HepG2 (cell line): Measurements from ENCODE around the gene ABCD1. TPM values are rescaled to one million over a fixed set of nuclear protein-coding genes. Genes with fewer than 3 reads are reported as not detected.

Experiments used
- AFF4 ChIP-seq: sonication (generic); formaldehyde crosslinking; IDR thresholded peaks from 2 replicates; pipeline ENCODE4 v1.4.0; 2020; ENCODE audit warnings: missing genetic modification reagents
- AHR ChIP-seq: IDR thresholded peaks from 2 replicates; pipeline ENCODE4 v1.6.1; 2018; ENCODE audit warnings: missing genetic modification reagents, missing compliant biosample characterization
- ARNT2 ChIP-seq: sonication (generic); formaldehyde crosslinking; IDR thresholded peaks from 2 replicates; pipeline ENCODE4 v1.8.0; 2022; ENCODE audit warnings: mild to moderate bottlenecking, low read depth, missing genetic modification reagents, moderate library complexity
- ATF3 ChIP-seq: sonication (generic); formaldehyde crosslinking; IDR thresholded peaks from 2 replicates; pipeline ENCODE4 v1.4.0; 2020; ENCODE audit warnings: missing genetic modification reagents
- BHLHE40 ChIP-seq: IDR thresholded peaks from 2 replicates; pipeline ENCODE4 v1.6.1; 2011; ENCODE audit warnings: low read length, improper control_type of control experiment
- CBFB ChIP-seq: sonication (generic); formaldehyde crosslinking; IDR thresholded peaks from 2 replicates; pipeline ENCODE4 v1.4.0; 2020; ENCODE audit warnings: missing genetic modification reagents
- FOXC1 ChIP-seq: sonication (generic); formaldehyde crosslinking; IDR thresholded peaks from 2 replicates; pipeline ENCODE4 v1.8.0; 2022; ENCODE audit warnings: mild to moderate bottlenecking, missing genetic modification reagents, borderline replicate concordance
- GPBP1L1 ChIP-seq: sonication (generic); formaldehyde crosslinking; IDR thresholded peaks from 2 replicates; pipeline ENCODE4 v1.5.0; 2020; ENCODE audit warnings: mild to moderate bottlenecking, missing genetic modification reagents
- KDM3A ChIP-seq: IDR thresholded peaks from 2 replicates; pipeline ENCODE4 v1.6.1; 2018; ENCODE audit warnings: low read depth, missing compliant biosample characterization
- PHF21A ChIP-seq: sonication (generic); formaldehyde crosslinking; IDR thresholded peaks from 2 replicates; pipeline ENCODE4 v1.5.0; 2020; ENCODE audit warnings: mild to moderate bottlenecking, missing genetic modification reagents
- PLRG1 ChIP-seq: fragments of 450-650 bp; conservative IDR thresholded peaks from 2 replicates; pipeline ENCODE4 v1.6.1; 2016
- PRDM15 ChIP-seq: sonication (generic); formaldehyde crosslinking; IDR thresholded peaks from 2 replicates; pipeline ENCODE4 v1.4.0; 2020; ENCODE audit warnings: missing genetic modification reagents
- SMC3 ChIP-seq: IDR thresholded peaks from 2 replicates; pipeline ENCODE4 v1.6.1; 2011; ENCODE audit warnings: low read length, improper control_type of control experiment
- SRSF4 ChIP-seq: fragments of 200-400 bp; formaldehyde crosslinking; IDR thresholded peaks from one replicate; pipeline ENCODE4 v1.6.1; 2018; ENCODE audit warnings: mild to moderate bottlenecking, low read depth, low read length, moderate library complexity; ENCODE audit not compliant: poor library complexity, severe bottlenecking
- TP53 ChIP-seq: sonication (generic); formaldehyde crosslinking; conservative IDR thresholded peaks from 2 replicates; pipeline ENCODE4 v1.4.0; 2020; ENCODE audit warnings: missing genetic modification reagents
- ZFP37 ChIP-seq: sonication (generic); formaldehyde crosslinking; IDR thresholded peaks from 2 replicates; pipeline ENCODE4 v1.4.0; 2020; ENCODE audit warnings: missing genetic modification reagents, borderline replicate concordance
- ZNF24 ChIP-seq: fragments of 450-650 bp; IDR thresholded peaks from 2 replicates; pipeline ENCODE4 v1.6.1; 2017; ENCODE audit warnings: antibody characterized with exemption, mild to moderate bottlenecking
- ZNF556 ChIP-seq: sonication (generic); formaldehyde crosslinking; IDR thresholded peaks from 2 replicates; pipeline ENCODE4 v1.4.0; 2020; ENCODE audit warnings: mild to moderate bottlenecking, missing genetic modification reagents, borderline replicate concordance
- ZNF7 ChIP-seq: IDR thresholded peaks from 2 replicates; pipeline ENCODE4 v1.6.1; 2016; ENCODE audit warnings: missing biosample characterization, missing genetic modification reagents
- polyA plus RNA-seq, 8 experiments: library from polyadenylated mRNA; depleted of rRNA in 3 of 8; stranded (reverse) in 7 of 8; unstranded in 1 of 8; fragments of >200 nt; fragmentation: Illumina TruSeq in 4 of 8; extraction: Trizol in 4 of 8; gene quantifications; 2 replicates each; pipeline versions ENCODE4 v1.2.1 to v1.2.3, GENCODE V29; 2011 to 2016; ENCODE audit warnings: low read depth in 4 of 8, missing spikeins in 1 of 8, mixed read lengths in 1 of 8; ENCODE audit not compliant: insufficient read depth in 1 of 8
- total RNA-seq, 5 experiments: library from RNA; depleted of rRNA; stranded (reverse); fragments of >200 nt; fragmentation: Illumina TruSeq; extraction: Trizol; gene quantifications; 2 replicates each; pipeline ENCODE4 v1.2.3, GENCODE V29; 2016; ENCODE audit warnings: low read depth in 1 of 5

Gene ABCD1
- total and polyA plus RNA-seq, 2 of the 13 experiments (the other 11 are each of a cell fraction or from before 2014, with no cell fraction given): 11.4 to 15.9 TPM

- peak; percentile 66; the same call in 1 of the 2 replicates for TF ChIP-seq FOXC1 (CRISPR knock-in tag)
- TF ChIP-seq ZFP37: no peak
- peak; percentile 88 for TF ChIP-seq PHF21A (CRISPR knock-in tag)
- TF ChIP-seq BHLHE40: peak; percentile 1; the same call in 1 of the 2 replicates
- no peak for TF ChIP-seq ZNF7 (CRISPR knock-in tag)
- TF ChIP-seq CBFB (CRISPR knock-in tag): peak; percentile 62; the same call in 1 of the 2 replicates
- TF ChIP-seq ZNF556 (CRISPR knock-in tag): no peak
- TF ChIP-seq PLRG1: no peak
- no peak for TF ChIP-seq SRSF4
- no peak for TF ChIP-seq TP53 (CRISPR knock-in tag)
- 0 out of 2 replicates have a peak, but pooled peaks have one; percentile 21 for TF ChIP-seq AHR (CRISPR knock-in tag)
- TF ChIP-seq ARNT2 (CRISPR knock-in tag): peak; percentile 35; the same call in 1 of the 2 replicates
- TF ChIP-seq ATF3 (CRISPR knock-in tag): peak; percentile 65; the same call in 1 of the 2 replicates
- TF ChIP-seq SMC3: no peak
- TF ChIP-seq AFF4: peak; percentile 75; the same call in 1 of the 2 replicates
- TF ChIP-seq ZNF24: no peak
- no peak for TF ChIP-seq PRDM15 (CRISPR knock-in tag)
- TF ChIP-seq GPBP1L1 (CRISPR knock-in tag): no peak
- no peak for TF ChIP-seq KDM3A (CRISPR knock-in tag)
Observed at GRCh38 chrX:153726286-153727122, 1.8 kb downstream of the ABCD1 start (continued).
